Smooth muscle cell of the pulmonary artery (primary cell): ENCODE results near the gene MSRB3. TPM values are rescaled to one million over a fixed set of nuclear protein-coding genes. Genes with fewer than 3 reads are reported as not detected.

ENCODE experiments used
- total RNA-seq: library from RNA; depleted of rRNA; stranded (reverse); fragments of >200 nt; gene quantifications from 2 replicates; pipeline ENCODE4 v1.2.3, GENCODE V29; 2014

The MSRB3 gene
- 91.8 and 103 TPM in 2 replicates for total RNA-seq

GRCh38 chr12:65278576-65279368, at the start of gene MSRB3:
Gene MSRB3, plus strand, starts transcription at chr12:65278683. Its CDS starts 29,897 bp downstream, at chr12:65308580.

Other genes starting within 250 kb of the MSRB3 start
- not detected in 2 replicates for gene WIF1, start 157.4 kb upstream of the MSRB3 start, total RNA-seq
- gene LEMD3, start 109.1 kb upstream of the MSRB3 start, total RNA-seq = 21.8 and 27.8 TPM in 2 replicates